Measurements from ENCODE around the gene ANKRD33B.
"Not testable (repeated sequence)": the region's sequence is repeated elsewhere in the genome, so short reads cannot be mapped to it uniquely, and the experiment has no call there.

ANKRD33B gene

DNA sequence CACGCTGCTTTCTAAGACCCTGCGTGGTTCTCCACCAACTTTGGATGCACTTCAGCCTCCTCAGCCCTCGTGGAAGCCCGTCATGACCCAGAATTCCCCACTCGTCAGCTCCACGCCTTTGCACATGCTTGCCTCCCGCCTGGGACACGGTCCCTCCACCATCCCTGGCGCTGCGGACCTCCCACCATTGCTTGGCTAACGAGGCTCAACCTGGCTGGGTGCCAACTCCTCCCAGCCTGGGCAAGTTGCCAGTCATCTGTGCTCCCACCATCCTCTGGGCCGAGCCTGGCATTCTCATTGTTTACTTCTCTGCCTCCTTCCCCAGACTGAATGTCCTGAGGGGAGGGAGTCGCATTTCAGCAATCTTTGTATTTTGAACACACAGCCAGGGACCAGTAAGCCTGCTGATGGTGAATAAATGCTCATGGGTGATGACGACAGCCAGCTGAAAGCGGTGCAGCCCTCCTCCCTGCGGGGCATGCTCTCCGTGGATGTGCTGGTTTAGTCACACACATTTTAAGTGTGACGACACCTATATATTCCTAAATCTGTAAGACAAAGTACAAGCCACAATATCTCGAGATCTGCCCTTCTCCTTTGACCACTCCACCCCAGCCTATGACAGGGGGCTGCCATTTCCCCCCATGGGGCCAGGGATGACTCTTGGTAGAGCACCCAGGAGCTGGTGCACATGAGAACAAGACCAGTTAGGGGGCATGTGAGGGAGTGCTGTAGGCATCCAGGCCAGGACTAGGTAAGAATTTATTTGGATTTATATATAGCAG, 37.6 kb downstream of the ANKRD33B start:
- H3K4me3 ChIP-seq (ENCODE audit: low read depth, low read length), result peak overlapping the region; percentile 25
- TF ChIP-seq, protein P1, sequence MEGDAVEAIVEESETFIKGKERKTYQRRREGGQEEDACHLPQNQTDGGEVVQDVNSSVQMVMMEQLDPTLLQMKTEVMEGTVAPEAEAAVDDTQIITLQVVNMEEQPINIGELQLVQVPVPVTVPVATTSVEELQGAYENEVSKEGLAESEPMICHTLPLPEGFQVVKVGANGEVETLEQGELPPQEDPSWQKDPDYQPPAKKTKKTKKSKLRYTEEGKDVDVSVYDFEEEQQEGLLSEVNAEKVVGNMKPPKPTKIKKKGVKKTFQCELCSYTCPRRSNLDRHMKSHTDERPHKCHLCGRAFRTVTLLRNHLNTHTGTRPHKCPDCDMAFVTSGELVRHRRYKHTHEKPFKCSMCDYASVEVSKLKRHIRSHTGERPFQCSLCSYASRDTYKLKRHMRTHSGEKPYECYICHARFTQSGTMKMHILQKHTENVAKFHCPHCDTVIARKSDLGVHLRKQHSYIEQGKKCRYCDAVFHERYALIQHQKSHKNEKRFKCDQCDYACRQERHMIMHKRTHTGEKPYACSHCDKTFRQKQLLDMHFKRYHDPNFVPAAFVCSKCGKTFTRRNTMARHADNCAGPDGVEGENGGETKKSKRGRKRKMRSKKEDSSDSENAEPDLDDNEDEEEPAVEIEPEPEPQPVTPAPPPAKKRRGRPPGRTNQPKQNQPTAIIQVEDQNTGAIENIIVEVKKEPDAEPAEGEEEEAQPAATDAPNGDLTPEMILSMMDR (conservative IDR thresholded peaks at IDR 0.05; ENCODE audit: low read depth, low read length), result no peak
- peak; percentile 88 for DNase-seq (ENCODE audit: low read depth)

DNA sequence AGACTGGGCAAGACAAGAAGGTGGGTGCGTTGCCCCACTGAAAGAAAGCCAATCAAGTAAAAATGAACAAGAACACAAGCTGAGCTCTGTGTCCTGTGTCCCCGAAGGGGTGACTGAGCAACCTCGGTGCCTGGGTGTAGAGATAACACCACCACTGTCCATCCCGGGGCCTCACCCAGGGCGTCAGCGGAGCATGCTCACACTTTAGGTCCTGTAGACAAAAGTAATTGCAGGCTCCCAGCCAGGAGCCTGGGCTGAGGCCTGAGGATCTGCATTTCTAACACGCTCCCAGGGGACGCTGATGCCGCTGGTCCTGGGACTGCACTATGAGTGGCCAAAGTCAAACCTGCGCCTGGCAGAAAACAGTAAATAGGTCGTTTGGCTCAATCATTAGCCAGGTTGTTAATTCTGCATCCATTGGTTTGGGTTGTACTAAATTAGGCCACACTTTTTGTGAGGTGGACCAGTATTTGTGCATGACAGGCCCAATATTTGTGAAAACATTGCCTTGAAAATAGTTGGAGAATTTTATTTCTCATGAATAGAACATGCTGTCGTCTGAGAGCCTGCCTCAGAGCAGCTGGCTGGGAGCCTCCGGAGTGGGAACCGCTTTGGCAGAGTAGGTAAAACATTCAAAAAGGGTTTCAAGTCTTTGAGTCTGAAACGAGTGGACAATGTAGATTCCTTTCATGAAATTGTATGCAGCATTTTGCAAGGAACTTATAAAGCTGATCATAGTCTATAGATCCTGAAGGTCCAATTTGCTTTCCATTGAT, 38.3 kb downstream of the ANKRD33B start:
- no peak overlapping the region for H3K4me3 ChIP-seq (ENCODE audit: low read depth, low read length)
- DNase-seq (ENCODE audit: low read depth), result no peak
- TF ChIP-seq, protein P1 (conservative IDR thresholded peaks at IDR 0.05; ENCODE audit: low read depth, low read length), result no peak

DNA sequence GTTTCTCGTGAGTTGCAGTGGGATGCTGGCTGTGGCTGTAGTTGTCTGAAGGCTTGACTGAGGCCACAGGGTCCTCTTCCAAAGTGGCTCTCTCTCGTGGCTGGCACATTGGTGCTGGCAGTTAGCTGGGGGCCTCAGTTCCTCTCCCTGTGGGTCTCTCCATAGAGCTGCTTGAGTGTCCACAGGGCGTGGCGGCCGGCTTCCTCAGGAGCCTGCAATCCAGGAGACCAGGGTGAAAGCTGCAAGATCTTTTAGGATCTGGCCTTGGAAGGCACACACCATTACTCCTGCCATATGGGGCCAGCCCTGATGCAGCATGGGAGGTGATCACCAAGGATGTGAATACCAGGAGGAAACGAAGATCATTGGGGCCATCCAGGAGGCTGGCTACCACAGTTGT, 41.1 kb downstream of the ANKRD33B start:
- no peak overlapping the region for H3K4me3 ChIP-seq (ENCODE audit: low read depth, low read length)
- DNase-seq (ENCODE audit: low read depth), result no peak
- TF ChIP-seq, protein P1 (conservative IDR thresholded peaks at IDR 0.05; ENCODE audit: low read depth, low read length), result no peak

DNA sequence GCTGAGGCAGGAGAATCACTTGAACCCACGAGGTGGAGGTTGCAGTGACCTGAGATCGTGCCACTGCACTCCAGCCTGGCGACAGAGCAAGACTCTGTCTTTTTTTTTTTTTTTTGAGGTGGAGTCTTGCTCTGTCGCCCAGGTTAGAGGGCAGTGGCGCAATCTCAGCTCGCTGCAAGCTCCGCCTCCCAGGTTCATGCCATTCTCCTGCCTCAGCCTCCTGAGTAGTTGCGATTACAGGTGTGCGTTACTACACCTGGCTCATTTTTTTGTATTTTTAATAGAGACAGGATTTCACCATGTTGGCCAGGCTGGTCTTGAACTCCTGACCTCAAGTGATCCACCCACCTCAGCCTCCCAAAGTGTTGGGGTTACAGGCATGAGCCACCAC, 42.8 kb downstream of the ANKRD33B start:
- not testable (repeated sequence) for DNase-seq (ENCODE audit: low read depth); H3K4me3 ChIP-seq (ENCODE audit: low read depth, low read length)

DNA sequence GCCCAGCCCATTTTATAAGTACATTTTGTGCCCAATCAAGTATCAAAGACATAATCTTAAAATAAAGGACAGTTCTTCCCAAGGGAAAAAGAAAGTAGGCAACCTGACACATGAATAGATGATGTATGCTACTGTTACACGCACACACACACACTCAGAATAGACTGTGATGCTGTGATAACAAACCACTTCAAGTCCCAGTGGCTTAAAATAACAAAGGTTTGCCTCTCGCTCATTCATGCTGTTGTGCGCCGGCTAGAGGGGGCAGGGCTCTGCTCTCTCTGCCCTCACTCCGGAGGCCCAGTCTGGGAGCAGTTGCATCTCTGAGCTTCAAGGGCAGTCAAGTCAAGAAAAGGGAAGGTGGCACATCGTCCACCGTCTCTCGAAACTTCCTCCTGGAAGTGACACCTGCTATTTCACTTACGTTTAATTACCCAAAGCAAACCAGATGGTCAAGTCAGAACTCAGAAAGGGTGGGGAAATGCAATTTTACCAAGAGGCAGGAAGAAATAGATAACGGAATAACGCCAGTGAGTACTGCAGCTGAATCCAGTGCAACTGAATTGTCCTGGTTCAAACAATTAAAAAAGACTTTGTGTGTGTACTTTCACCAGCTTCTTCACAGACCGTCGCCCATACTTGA, 43.3 kb downstream of the ANKRD33B start:
- TF ChIP-seq, protein P1 (conservative IDR thresholded peaks at IDR 0.05; ENCODE audit: low read depth, low read length), result no peak
- DNase-seq (ENCODE audit: low read depth), result peak; percentile 64
- H3K4me3 ChIP-seq (ENCODE audit: low read depth, low read length), result no peak overlapping the region

DNA sequence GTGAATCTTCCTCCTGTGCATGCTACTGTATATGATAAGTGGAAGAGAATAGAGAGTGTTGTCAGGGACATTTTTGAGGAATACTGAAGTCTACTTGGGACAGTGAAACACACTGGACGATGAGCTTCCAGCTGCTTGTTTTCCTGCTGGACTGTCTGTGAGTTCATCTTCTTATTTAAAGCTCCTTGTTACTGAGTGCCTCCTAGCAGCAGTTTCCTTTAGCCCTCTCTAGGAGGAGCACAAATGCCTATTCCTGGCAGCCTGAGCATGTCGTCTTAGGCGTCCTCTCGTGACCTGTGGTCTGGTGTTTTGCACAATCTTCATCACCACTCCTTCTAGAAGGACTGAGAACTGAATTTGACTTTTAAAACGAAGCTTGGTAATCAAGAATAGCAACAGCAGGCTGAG, 43.8 kb downstream of the ANKRD33B start:
- TF ChIP-seq, protein P1 (conservative IDR thresholded peaks at IDR 0.05; ENCODE audit: low read depth, low read length), result peak; percentile 59
- no peak overlapping the region for H3K4me3 ChIP-seq (ENCODE audit: low read depth, low read length)
- DNase-seq (ENCODE audit: low read depth), result peak; percentile 90

DNA sequence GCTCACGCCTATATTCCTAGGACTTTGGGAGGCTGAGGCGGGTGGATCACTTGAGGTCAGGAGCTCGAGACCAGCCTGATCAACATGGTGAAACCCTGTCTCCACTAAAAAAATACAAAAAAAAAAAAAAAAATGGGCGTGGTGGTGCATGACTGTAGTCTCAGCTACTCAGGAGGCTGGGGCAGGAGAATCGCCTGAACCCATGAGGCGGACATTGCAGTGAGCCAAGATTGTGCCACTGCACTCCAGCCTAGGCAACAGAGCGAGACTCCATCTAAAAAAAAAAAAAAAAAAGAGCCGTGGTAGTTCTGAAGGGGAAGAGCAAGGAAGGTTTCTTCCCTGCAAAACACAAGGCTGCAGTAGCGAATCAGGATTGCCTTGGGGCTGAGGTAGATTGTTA, 44.2 kb downstream of the ANKRD33B start:
- not testable (repeated sequence) for DNase-seq (ENCODE audit: low read depth); H3K4me3 ChIP-seq (ENCODE audit: low read depth, low read length)
